Smooth muscle cell (in vitro differentiated cells): ENCODE results near the gene RAB35. TPM values are rescaled to one million over a fixed set of nuclear protein-coding genes. Genes with fewer than 3 reads are reported as not detected.

Experiments
- DNase-seq: peaks from one replicate; lab custom pipeline; 2025; ENCODE audit not compliant: unreplicated experiment; lab: John Stamatoyannopoulos, UW
- H2AFZ ChIP-seq: fragments of 200-600 bp; sonication (generic); 2 replicates; pipeline ENCODE4 v1.6.0; 2016; ENCODE audit warnings: antibody characterized with exemption, low read depth, mild to moderate bottlenecking
- H3F3A ChIP-seq: fragments of 200-600 bp; sonication (generic); 2 replicates; pipeline ENCODE4 v1.6.0; 2017; ENCODE audit warnings: antibody characterized with exemption, low read depth
- H3K27ac ChIP-seq: fragments of 200-600 bp; sonication (generic); 2 replicates; pipeline ENCODE4 v1.5.1; 2016; ENCODE audit warnings: low read depth, mild to moderate bottlenecking
- H3K27me3 ChIP-seq: fragments of 200-600 bp; sonication (generic); 2 replicates; pipeline ENCODE4 v1.6.1; 2016; ENCODE audit warnings: low read depth, mild to moderate bottlenecking
- H3K36me3 ChIP-seq: fragments of 200-600 bp; sonication (generic); 2 replicates; pipeline ENCODE4 v1.5.1; 2016; ENCODE audit warnings: low read depth
- H3K4me1 ChIP-seq: fragments of 200-600 bp; sonication (generic); 2 replicates; pipeline ENCODE4 v1.5.1; 2016; ENCODE audit warnings: low read depth
- H3K4me2 ChIP-seq: fragments of 200-600 bp; sonication (generic); 2 replicates; pipeline ENCODE4 v1.6.0; 2016; ENCODE audit warnings: mild to moderate bottlenecking
- H3K4me3 ChIP-seq: fragments of 200-600 bp; sonication (generic); 2 replicates; pipeline ENCODE4 v1.5.1; 2016; ENCODE audit warnings: mild to moderate bottlenecking
- H3K79me2 ChIP-seq: fragments of 200-600 bp; sonication (generic); 2 replicates; pipeline ENCODE4 v1.6.0; 2016; ENCODE audit warnings: low read depth, mild to moderate bottlenecking
- H3K9ac ChIP-seq: fragments of 200-600 bp; sonication (generic); 2 replicates; pipeline ENCODE4 v1.6.0; 2016; ENCODE audit warnings: low read depth
- H3K9me3 ChIP-seq: fragments of 200-600 bp; sonication (generic); replicated peaks from 2 replicates; pipeline ENCODE4 v1.5.1; 2016; ENCODE audit warnings: low read depth
- H4K20me1 ChIP-seq: fragments of 200-600 bp; sonication (generic); 2 replicates; pipeline ENCODE4 v1.6.0; 2016; ENCODE audit warnings: low read depth
- WGBS: methylation state at CpG from one replicate; pipeline ENCODE4 v1.1.7; 2016; ENCODE audit warnings: low lambda C conversion rate; 5-methylcytosine and 5-hydroxymethylcytosine counted together
- polyA plus RNA-seq: library from polyadenylated mRNA; unstranded; fragments of >200 nt; fragmentation: Nextera tagmentation; extraction: Ambion mirVana; gene quantifications from 2 replicates; pipeline ENCODE4 v1.2.1, GENCODE V29; 2016
- total RNA-seq: library from RNA; depleted of rRNA; stranded (reverse); fragments of >200 nt; gene quantifications from 2 replicates; pipeline ENCODE4 v1.2.3, GENCODE V29; 2014
- TF ChIP-seq, protein P1 (sequence below): fragments of 200-600 bp; sonication (generic); IDR thresholded peaks from 2 replicates; pipeline ENCODE4 v1.5.1; 2017; ENCODE audit warnings: borderline replicate concordance, mild to moderate bottlenecking, antibody characterized with exemption; ENCODE audit not compliant: insufficient read depth, poor library complexity, severe bottlenecking

RAB35 gene
- total and polyA plus RNA-seq, 2 experiments from 2014 or later = 19.1 to 19.3 TPM

DNA sequence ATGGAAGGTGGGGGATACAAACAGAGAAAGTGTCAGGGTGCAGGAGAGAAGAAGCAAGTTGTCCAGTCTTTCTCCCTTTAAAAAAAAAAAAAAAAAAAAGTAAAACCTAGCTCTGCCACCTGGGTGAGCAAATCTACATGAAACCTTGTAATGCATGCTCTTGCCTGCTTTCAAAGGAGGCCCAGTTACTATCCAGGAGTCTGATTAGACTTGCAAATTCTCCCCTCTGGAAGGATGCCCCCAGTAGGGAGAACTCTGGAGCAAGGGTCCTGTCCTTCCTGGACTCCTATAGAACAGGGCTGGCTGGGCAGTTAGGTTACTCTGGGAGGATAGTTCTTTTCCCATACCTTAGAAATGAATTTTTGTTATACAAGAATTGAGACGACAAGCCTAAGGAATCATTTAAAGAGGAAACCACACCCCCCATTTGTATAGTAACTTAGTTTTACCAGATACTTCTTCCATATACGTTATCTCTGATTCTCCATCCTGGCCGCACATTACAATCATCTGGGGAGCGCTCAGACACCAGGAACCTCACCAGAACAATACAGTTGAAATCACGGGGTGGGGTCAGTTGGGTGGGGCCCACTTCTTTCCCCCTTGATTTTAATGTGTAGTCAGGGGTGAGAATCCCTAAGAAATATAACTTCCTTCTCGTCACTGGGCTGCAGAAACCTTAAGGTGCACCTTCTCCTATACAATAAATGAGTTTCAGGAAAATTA lies 30.5 kb downstream of the RAB35 start:
- peak overlapping the region; percentile 25 for H3K27ac ChIP-seq

DNA sequence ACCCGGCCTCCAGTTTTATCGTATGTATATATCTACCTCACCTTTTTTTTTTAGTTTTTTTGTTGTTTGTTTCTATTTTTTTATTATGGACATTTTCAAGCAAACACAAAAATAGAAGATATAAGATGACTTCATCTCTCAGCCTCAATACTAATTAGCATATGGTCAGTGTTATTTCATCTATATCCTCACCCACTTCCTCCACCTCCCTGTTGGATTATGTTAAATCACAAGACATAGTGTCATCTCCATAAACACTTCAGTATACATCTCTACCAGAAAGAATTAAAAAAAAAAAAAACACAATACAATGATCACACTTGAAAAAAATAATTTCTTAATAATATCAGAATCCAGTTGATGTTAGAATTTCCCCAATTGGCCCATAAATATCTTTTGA lies 34.9 kb downstream of the RAB35 start:
- H3K9ac ChIP-seq = no peak overlapping the region
- no peaks in the 10 kb centered on the region for H3K9me3 ChIP-seq
- DNase-seq = no peak
- TF ChIP-seq, protein P1, sequence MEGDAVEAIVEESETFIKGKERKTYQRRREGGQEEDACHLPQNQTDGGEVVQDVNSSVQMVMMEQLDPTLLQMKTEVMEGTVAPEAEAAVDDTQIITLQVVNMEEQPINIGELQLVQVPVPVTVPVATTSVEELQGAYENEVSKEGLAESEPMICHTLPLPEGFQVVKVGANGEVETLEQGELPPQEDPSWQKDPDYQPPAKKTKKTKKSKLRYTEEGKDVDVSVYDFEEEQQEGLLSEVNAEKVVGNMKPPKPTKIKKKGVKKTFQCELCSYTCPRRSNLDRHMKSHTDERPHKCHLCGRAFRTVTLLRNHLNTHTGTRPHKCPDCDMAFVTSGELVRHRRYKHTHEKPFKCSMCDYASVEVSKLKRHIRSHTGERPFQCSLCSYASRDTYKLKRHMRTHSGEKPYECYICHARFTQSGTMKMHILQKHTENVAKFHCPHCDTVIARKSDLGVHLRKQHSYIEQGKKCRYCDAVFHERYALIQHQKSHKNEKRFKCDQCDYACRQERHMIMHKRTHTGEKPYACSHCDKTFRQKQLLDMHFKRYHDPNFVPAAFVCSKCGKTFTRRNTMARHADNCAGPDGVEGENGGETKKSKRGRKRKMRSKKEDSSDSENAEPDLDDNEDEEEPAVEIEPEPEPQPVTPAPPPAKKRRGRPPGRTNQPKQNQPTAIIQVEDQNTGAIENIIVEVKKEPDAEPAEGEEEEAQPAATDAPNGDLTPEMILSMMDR = no peak
- no peaks in the 10 kb centered on the region for H3F3A ChIP-seq
- 100% methylated on average over 2 of the region's 2 CpGs for WGBS
- no peaks in the 10 kb centered on the region for H3K36me3 ChIP-seq
- H4K20me1 ChIP-seq = no peaks in the 10 kb centered on the region
- no peak overlapping the region for H3K4me2 ChIP-seq
- H3K4me1 ChIP-seq = peaks cover 4% of the 10 kb centered on the region
- no peaks in the 10 kb centered on the region for H3K27me3 ChIP-seq
- H3K27ac ChIP-seq = no peak overlapping the region
- no peaks in the 10 kb centered on the region for H3K79me2 ChIP-seq
- H2AFZ ChIP-seq = no peak overlapping the region
- H3K4me3 ChIP-seq = no peak overlapping the region

More for the DNA sequence above, 30.5 kb downstream of the RAB35 start:
- no peaks in the 10 kb centered on the region for H4K20me1 ChIP-seq
- DNase-seq = no peak
- no peaks in the 10 kb centered on the region for H3K27me3 ChIP-seq
- no peaks in the 10 kb centered on the region for H3K79me2 ChIP-seq
- peak overlapping the region; percentile 84 for H3K4me2 ChIP-seq
- H3K36me3 ChIP-seq = no peaks in the 10 kb centered on the region
- no peaks in the 10 kb centered on the region for H3K9me3 ChIP-seq
- peaks cover 5% of the 10 kb centered on the region for H3F3A ChIP-seq
- peaks cover 5% of the 10 kb centered on the region for H3K4me1 ChIP-seq
- TF ChIP-seq, protein P1 = no peak
- peak overlapping the region; percentile 24 for H3K9ac ChIP-seq
- H2AFZ ChIP-seq = no peak overlapping the region
- H3K4me3 ChIP-seq = peak overlapping the region; percentile 38
- 67% methylated on average over 6 of the region's 6 CpGs for WGBS

DNA sequence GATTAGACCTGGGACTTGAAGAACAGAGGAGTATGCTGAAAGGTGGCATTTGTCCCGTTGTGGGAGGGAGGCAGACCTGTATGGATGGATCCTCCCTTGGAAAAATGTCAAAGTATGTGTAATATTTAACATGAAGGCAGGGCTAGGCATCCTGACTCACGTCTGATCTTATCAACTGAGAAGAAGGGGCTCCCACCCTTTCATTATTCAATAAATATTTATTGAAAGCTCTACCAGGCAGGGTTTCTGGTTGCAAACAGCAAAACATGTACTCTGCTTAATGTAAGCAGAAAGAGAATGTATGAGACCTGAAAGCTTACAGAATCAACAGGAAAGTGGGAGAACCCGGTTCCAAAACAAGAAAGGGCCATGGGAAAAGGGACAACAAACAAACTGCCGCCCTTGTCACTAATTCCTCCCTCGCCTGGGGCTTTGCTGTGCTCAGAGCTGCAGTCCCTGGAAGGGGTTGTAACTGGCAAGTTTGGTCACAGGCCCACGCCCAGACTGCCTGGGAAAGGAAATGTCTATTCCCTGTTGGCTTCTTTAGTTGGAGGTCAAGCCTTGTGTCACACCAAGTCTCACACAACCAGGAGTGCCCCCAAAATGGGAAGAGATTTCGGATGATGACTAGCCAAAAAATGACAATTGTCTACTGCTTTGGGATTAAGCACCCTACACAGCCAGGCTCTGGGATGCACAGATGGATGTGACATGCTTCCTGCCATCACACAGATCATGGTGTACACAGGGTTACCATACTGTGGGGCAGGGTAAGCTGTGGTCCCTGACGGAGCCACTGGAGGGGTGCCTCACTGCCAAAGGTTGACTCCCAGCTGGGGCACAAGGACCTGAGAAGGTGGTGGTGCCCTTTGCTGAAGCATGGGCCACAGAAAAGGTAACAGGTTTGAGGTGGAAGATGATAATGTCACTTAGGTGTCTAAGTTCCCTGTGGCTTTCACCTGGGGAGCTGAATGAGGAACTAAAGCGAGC lies 36.8 kb downstream of the RAB35 start:
- H3K27me3 ChIP-seq = no peaks in the 10 kb centered on the region
- no peak overlapping the region for H3K4me2 ChIP-seq
- no peak overlapping the region for H3K27ac ChIP-seq
- no peaks in the 10 kb centered on the region for H3K4me1 ChIP-seq
- no peaks in the 10 kb centered on the region for H4K20me1 ChIP-seq
- no peaks in the 10 kb centered on the region for H3F3A ChIP-seq
- 66% methylated on average over 9 of the region's 9 CpGs for WGBS
- no peaks in the 10 kb centered on the region for H3K79me2 ChIP-seq
- H3K9me3 ChIP-seq = no peaks in the 10 kb centered on the region
- H3K9ac ChIP-seq = no peak overlapping the region
- no peak for DNase-seq
- TF ChIP-seq, protein P1 = no peak
- H2AFZ ChIP-seq = no peak overlapping the region
- no peaks in the 10 kb centered on the region for H3K36me3 ChIP-seq
- no peak overlapping the region for H3K4me3 ChIP-seq
